T-helper 2 cell (primary cell): ENCODE data around the gene POLR1F.
"Not testable (repeated sequence)": the region's sequence is repeated elsewhere in the genome, so short reads cannot be mapped to it uniquely, and the experiment has no call there.

Experiments used
- DNase-seq, 5 experiments: peaks; one replicate each; pipeline versions ENCODE4 v3.0.0 to v3.0.0-alpha.2; 2012 to 2022
- total RNA-seq, 2 donors: gene quantifications; one replicate each; lab custom pipeline; 2026; lab: John Stamatoyannopoulos, UW

The POLR1F gene
- total RNA-seq: 36.2 to 46.8 reads per million in 2 donors

GRCh38 chr7:19708397-19709248 lies at the start of gene POLR1F:
Gene POLR1F, minus strand, starts transcription at chr7:19709037. Its CDS starts 21 bp downstream, at chr7:19709016.
- peak; percentile 72 to 96 (median 89) for DNase-seq

- DNase-seq: peak in 1 of 5 experiments; percentile 21
Observed at GRCh38 chr7:19754521-19755116, 45.8 kb upstream of the POLR1F start.

GRCh38 chr7:19752020-19752419 lies 43.2 kb upstream of the POLR1F start:
- DNase-seq: peak in 1 of 5 experiments; percentile 2

GRCh38 chr7:19749658-19750057 lies 40.8 kb upstream of the POLR1F start:
- no peak for DNase-seq

GRCh38 chr7:19747740-19748339 lies 39.0 kb upstream of the POLR1F start:
- DNase-seq: no peak

- no peak for DNase-seq
Observed at GRCh38 chr7:19744075-19744474, 35.2 kb upstream of the POLR1F start.

GRCh38 chr7:19728716-19729115 lies 19.9 kb upstream of the POLR1F start:
- DNase-seq: no peak

- no peak for DNase-seq
Observed at GRCh38 chr7:19725770-19726169, 16.9 kb upstream of the POLR1F start.

- DNase-seq: no peak
Observed at GRCh38 chr7:19715499-19715898, 6.7 kb upstream of the POLR1F start.

GRCh38 chr7:19713676-19714075 lies 4.8 kb upstream of the POLR1F start:
- peak in 3 of 5 experiments; percentile 12 to 47 (median 16) for DNase-seq

GRCh38 chr7:19709249-19709578 lies 377 bp upstream of the POLR1F start:
- no peak for DNase-seq

- no peak for DNase-seq
Observed at GRCh38 chr7:19707240-19707639, 1.6 kb downstream of the POLR1F start.

- DNase-seq: no peak
Observed at GRCh38 chr7:19705663-19706062, 3.2 kb downstream of the POLR1F start.

GRCh38 chr7:19701471-19701870 lies 7.4 kb downstream of the POLR1F start:
- no peak for DNase-seq

GRCh38 chr7:19700936-19701335 lies 7.9 kb downstream of the POLR1F start:
- DNase-seq: no peak

- DNase-seq: no peak
Observed at GRCh38 chr7:19698331-19698730, 10.5 kb downstream of the POLR1F start.

GRCh38 chr7:19696926-19697325 lies 11.9 kb downstream of the POLR1F start:
- DNase-seq: no peak

GRCh38 chr7:19692111-19692828 lies 16.6 kb downstream of the POLR1F start:
- DNase-seq: no peak

GRCh38 chr7:19690736-19691135 lies 18.1 kb downstream of the POLR1F start:
- DNase-seq: no peak

GRCh38 chr7:19689130-19689529 lies 19.7 kb downstream of the POLR1F start:
- DNase-seq: not testable (repeated sequence)

- DNase-seq: no peak
Observed at GRCh38 chr7:19681596-19681995, 27.2 kb downstream of the POLR1F start.

GRCh38 chr7:19677180-19677579 lies 31.7 kb downstream of the POLR1F start:
- peak in 1 of 5 experiments; percentile 86 for DNase-seq

GRCh38 chr7:19675816-19676215 lies 33.0 kb downstream of the POLR1F start:
- no peak for DNase-seq
